GM21360 (cell line): ENCODE measurements around the gene DDTL.

Source experiments
- ATAC-seq: cut with Tn5 transposase; IDR thresholded peaks from one replicate; pipeline ENCODE4 v1.9.1; 2021; ENCODE audit warnings: mild to moderate bottlenecking, moderate library complexity; ENCODE audit not compliant: unreplicated experiment

Gene DDTL

DNA sequence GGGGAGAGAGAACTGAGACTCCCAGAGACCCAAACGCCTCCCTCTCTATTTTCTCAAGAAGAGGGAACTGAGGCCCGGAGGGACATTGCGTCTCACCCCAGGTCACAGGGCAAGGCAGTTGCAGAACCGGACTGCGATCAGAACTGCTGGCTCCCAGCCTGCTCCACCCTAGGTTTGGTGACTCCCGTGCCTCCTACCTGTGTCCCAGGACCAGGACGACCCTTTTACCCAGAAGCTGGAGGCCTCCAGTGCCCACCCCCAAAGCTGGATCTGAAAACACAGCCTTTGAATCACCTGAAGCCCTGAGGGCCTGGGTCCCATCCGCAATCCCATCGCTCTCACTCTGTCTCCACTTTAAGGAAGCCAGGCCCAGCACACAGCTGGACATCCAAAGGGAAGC lies 37.2 kb downstream of the DDTL start:
- ATAC-seq: no peak

DNA sequence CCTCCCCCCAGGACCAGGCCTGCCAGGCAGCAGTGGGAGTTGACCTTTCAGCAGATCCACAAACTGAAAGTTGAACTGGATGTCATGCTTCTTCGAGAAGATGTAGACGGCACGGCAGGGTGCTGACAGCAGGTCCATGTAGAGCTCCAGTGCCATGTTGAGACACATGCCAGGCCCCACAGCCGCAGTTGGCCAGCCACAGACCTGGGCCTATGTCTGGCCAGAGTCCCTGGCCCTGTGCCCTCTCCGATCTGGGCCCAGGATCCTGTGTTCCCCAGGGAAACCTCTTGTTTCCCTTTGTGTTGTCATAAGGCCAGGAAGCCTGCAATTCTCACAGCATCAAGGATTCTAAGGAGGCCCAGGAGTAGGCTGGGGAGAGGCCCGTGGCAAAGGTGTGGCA lies 38.5 kb downstream of the DDTL start, which contains the start of gene GSTT4:
TSS of gene GSTT4 (minus strand) at position 253 of the 400 bp plus-strand sequence. CDS start at position 156, 97 bp downstream.
- ATAC-seq: no peak

DNA sequence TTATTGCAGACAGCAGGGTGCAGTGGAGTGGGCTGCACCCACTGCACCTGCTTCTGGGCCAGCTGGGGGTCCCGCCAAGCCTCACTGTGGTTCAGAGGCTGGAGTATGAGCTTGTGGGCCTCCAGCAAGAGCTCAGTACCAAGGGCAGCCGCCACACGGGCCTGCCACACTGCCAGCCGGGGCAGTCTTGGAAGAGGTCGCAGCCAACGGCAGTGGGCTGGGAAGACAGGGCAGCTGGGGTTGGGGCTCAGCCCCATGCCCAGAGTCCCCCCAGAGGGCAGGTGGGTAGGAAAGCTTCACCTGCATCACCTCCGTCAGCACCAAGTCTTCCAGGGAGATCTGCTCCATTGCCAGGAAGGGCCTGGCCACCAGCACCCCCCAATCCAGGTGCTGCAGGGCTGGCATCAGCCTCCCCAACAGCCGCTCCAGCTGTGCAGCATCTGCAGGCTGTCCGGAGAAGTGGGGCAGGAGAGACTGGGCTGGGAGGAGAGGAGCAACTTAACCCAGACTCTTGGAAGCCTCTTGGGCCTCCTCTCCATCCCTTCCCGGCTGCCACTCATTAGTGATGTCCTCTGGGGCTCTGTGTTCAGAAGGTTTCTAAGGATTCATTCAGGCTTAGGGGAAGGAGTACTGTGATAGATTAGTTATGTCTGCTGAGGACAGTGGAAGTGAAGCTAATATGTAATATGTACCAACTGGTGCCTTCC lies 39.7 kb downstream of the DDTL start:
- ATAC-seq: no peak

DNA sequence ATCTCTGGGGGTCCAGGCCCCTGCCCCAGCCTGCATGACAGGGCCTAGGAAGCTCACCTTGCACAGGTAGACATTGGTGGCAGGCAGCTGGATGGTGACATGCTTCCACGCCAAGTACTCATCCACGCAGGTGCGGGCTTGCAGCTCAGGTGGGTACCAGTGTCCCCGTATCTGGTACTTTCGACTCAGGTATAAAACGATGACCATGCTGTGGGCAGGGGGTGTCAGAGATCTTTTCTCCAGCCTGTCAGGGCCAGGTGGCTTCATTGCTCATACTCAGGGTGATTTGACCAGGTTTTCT lies 40.2 kb downstream of the DDTL start:
- no peak for ATAC-seq

DNA sequence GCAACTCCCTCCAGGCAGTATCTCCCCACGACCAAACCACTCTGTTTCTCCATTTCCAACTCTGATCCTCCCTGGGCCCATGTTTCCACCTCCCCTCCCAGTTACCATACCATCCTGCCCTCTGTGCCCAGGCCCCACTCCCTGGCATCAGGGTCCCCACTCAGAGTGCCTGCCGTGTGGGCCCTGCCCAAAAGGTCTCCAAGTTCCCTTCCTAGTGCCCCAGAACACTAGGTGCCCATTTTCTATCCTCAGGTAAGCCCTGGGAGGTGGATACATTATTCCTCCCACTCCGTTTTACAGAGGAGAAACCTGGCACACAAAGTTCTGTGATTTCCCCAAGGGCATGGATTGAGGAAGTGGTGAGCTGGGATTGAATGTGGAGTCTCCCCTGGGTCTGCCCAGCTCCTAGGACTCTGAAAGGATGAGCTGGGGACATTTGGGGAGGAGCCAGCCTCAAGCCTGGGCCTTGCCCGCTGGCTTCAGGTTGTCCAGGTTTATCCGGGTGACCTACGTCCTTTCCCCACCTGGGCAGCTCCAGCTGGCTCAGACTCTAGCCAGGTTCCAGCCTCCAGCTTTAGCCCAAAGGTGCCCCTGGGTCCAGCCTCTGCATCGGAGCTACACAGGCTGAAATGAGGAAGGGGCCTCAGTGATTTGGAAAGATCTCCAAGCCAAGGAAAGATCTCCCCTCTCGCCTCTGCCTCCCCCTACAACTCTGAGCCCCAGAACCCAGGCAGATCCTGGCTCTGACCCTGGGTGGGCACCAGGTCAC lies 40.7 kb downstream of the DDTL start:
- ATAC-seq: no peak

DNA sequence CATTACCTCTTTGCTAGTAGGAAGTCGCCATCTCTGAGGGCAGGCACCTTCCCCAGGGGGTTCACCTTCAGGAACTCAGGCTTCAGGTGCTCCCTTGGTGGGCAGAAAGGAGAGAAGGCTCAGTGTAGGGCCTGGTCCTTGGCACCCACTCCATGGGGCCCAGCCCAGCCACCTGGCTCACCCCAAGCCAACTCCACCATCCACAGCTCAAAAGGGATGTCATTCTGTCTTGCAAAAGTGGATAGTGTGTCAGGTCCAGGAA lies 41.3 kb downstream of the DDTL start:
- no peak for ATAC-seq

DNA sequence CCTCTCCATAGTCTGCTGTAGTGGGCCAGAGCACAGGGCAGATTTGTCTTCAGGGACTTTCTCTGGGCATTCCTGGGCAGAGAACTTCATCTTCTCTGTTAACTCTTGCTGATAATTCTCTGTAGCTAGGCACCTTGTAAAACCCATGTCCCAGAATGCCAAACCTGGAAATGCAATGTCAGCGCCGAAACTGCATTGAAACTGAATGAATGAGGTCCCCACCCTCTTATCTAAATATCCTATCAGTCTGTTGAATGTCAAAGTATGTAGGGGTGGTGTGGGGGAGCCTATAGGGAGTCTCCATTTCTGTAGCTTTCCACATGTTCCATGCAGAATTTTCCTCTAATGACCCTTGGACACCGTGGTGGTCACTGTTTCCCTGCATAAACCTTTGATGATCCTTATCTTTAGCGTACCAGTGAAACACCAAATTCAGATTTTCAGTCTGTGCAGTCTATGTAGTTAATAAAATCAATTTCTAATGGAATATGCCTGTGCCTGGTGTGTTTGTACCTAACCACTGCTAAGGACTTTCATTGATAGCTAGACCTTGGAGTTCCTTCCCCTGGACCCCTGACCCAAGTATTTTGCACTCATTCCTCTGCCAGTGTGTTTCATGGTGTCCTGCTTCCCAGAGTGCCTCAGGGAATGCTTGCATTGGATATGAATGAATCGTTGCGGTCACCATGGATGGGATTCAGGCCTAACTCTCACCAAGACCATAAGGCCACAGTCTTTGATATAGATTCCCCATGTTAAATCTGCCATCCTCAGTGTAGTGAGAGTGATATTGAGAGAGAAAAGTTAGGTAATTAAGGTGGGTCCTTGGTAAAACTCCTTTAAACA lies 41.9 kb downstream of the DDTL start:
- ATAC-seq: no peak

DNA sequence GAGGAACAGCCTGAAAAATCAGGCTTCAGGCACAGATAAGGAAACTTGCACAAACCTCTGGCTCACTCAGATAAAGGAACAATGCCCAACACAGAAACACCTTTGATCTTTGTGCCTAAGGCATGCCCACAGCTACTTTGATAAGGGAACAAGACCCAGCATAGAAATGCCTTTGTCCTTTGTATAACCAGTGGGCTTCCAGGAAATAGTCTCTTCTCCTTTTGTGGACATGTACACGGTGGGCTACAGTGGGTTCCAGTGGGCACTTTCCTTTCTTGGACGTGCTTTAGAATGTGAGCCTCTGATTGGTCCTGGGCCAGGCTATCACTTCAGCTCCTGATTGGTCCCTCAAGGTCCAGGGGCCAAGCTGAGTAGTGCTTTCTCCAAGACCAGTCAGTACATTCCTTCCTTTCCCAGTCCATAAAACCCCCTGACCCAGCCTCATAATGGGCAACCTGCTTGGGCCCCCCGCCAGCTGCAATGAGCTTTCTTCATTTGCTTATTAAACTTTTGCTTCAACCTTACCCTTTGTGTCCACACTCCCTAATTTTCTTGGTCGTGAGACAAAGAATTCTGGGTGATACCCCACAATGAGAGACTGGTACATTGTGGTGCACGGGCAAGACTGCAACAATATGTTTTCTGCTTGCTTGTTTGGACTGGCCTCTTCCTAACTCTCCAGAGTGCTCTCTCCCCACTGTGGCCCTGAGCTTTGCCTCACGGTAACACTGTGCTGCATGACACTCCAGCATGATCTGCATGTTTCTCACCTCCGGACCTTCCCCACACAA lies 42.7 kb downstream of the DDTL start:
- ATAC-seq: no peak

DNA sequence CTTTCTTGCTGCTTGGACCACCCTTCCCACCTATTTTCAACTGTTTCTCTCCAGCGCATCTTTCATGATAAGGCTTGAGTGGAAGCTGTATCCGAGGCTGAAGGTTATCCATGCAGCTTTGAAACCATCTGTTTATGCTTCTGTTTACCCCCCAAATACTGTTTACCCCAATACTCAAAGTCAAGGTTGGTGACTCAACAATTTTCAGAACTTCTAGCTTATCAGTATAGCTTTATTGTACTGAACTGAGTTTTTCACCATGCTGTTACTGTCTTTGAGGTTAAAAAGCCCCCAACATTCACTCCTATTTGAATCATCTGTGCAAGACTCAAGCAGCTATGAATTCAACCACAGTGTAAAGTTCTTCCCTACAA lies 43.3 kb downstream of the DDTL start:
- ATAC-seq: no peak

DNA sequence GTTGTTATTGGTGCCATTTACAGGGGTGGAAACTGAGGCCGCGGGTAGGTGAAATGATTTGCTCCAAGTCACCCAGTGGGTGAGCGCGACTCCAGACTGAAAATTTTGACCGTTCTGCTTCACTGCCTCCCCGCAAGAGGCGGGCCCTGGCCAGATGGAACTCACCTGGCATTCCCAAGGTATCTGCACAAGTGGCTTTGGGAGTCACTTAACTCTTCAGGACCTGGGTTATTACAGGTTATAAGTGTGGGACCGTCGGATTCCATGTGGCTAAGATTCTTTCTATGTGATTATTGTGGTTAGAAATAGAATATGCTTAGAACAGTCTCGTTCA lies 45.0 kb downstream of the DDTL start:
- ATAC-seq: peak; percentile 4

DNA sequence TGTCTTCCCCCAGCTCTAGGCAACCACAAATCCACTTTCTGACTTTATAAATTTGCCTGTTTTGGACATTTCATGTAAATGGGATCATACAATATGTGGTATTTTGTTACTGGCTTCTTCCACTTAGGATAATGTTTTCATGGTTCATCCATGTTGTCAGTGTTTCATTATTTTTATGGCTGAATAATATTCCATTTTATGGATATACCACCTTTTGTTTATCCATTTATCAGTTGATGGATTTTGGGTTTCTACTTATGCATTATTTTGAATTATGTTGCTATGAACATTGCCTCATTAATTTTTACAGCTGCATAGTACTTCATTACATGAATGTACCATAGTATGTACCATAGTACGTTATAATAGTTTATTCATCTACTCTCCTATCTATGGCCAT lies 49.5 kb downstream of the DDTL start:
- ATAC-seq: no peak

DNA sequence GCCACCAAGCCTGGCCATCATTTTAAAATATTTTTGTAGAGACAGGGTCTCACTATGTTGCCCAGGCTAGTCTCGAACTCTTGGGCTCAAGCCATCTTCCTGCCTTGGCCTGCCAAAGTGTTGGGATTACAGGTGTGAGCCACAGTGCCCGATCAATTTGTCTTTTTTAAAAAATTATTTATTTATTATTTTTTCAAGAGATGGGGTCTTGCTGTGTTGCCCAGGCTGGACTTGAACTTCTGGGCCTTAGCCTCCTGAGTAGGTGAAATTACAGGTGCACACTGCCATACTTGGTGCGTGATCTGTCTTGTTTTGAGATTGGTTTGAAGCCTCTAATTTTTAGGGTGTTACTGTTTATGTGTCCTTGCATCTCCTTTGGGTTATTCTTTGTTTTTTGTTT lies 54.6 kb downstream of the DDTL start:
- no peak for ATAC-seq
